ENCODE results near the gene LRRC32. TPM values are rescaled to one million over a fixed set of nuclear protein-coding genes. Genes with fewer than 3 reads are reported as not detected.

LRRC32 gene
- 25.4 TPM for polyA plus RNA-seq (ENCODE audit: insufficient read length)

- DNase-seq (ENCODE audit: low read depth), result no peak
Observed at GRCh38 chr11:76670485-76671236, at the start of gene LRRC32. LRRC32 (minus strand) TSS chr11:76670747; CDS start chr11:76665954, 4,793 bp downstream.

GRCh38 chr11:76719686-76720085, 49.1 kb upstream of the LRRC32 start:
- no peak for DNase-seq (ENCODE audit: low read depth)

- no peak for DNase-seq (ENCODE audit: low read depth)
Observed at GRCh38 chr11:76719281-76719680, 48.7 kb upstream of the LRRC32 start.

- no peak for DNase-seq (ENCODE audit: low read depth)
Observed at GRCh38 chr11:76717816-76718215, 47.3 kb upstream of the LRRC32 start.

- DNase-seq (ENCODE audit: low read depth), result no peak
Observed at GRCh38 chr11:76717369-76717768, 46.8 kb upstream of the LRRC32 start.

- DNase-seq (ENCODE audit: low read depth), result no peak
Observed at GRCh38 chr11:76716268-76716667, 45.7 kb upstream of the LRRC32 start.

- no peak for DNase-seq (ENCODE audit: low read depth)
Observed at GRCh38 chr11:76714493-76714892, 43.9 kb upstream of the LRRC32 start.

GRCh38 chr11:76713499-76713898, 43.0 kb upstream of the LRRC32 start:
- no peak for DNase-seq (ENCODE audit: low read depth)

GRCh38 chr11:76712125-76712524, 41.6 kb upstream of the LRRC32 start:
- no peak for DNase-seq (ENCODE audit: low read depth)

GRCh38 chr11:76709756-76710155, 39.2 kb upstream of the LRRC32 start:
- no peak for DNase-seq (ENCODE audit: low read depth)

GRCh38 chr11:76708972-76709660, 38.6 kb upstream of the LRRC32 start:
- DNase-seq (ENCODE audit: low read depth), result no peak

GRCh38 chr11:76707293-76707825, 36.8 kb upstream of the LRRC32 start:
- DNase-seq (ENCODE audit: low read depth), result no peak

- DNase-seq (ENCODE audit: low read depth), result no peak
Observed at GRCh38 chr11:76706667-76707066, 36.1 kb upstream of the LRRC32 start.

GRCh38 chr11:76705826-76706225, 35.3 kb upstream of the LRRC32 start:
- DNase-seq (ENCODE audit: low read depth), result no peak

- no peak for DNase-seq (ENCODE audit: low read depth)
Observed at GRCh38 chr11:76704171-76704948, 33.8 kb upstream of the LRRC32 start.

GRCh38 chr11:76703707-76704106, 33.2 kb upstream of the LRRC32 start:
- DNase-seq (ENCODE audit: low read depth), result no peak

GRCh38 chr11:76702336-76703128, 32.0 kb upstream of the LRRC32 start:
- no peak for DNase-seq (ENCODE audit: low read depth)

GRCh38 chr11:76701294-76702040, 30.9 kb upstream of the LRRC32 start:
- DNase-seq (ENCODE audit: low read depth), result no peak

- DNase-seq (ENCODE audit: low read depth), result peak; percentile 28
Observed at GRCh38 chr11:76700177-76701100, 29.9 kb upstream of the LRRC32 start.
